H9 (cell line): ENCODE data around the gene FGF11. TPM values are rescaled to one million over a fixed set of nuclear protein-coding genes. Genes with fewer than 3 reads are reported as not detected.

Source experiments
- DNase-seq: peaks from one replicate; pipeline ENCODE4 v3.0.0-alpha.2; 2017
- H2AFZ ChIP-seq: one replicate; pipeline ENCODE4 v1.6.1; 2013; ENCODE audit warnings: mild to moderate bottlenecking, low read length, control low read depth, moderate library complexity
- H2AK5ac ChIP-seq: 2 replicates; pipeline ENCODE4 v1.6.1; 2013; ENCODE audit warnings: low read length, control low read depth, mixed read lengths; ENCODE audit not compliant: insufficient read length
- H2BK120ac ChIP-seq: one replicate; pipeline ENCODE4 v1.6.1; 2013; ENCODE audit warnings: low read depth, mild to moderate bottlenecking, low read length, control low read depth, inconsistent platforms; ENCODE audit not compliant: poor library complexity, severe bottlenecking
- H2BK12ac ChIP-seq: 2 replicates; pipeline ENCODE4 v1.6.1; 2013; ENCODE audit warnings: low read length, control low read depth, mixed read lengths, low read depth; ENCODE audit not compliant: insufficient read length
- H2BK15ac ChIP-seq: 2 replicates; pipeline ENCODE4 v1.6.1; 2013; ENCODE audit warnings: low read depth, low read length, control low read depth
- H2BK20ac ChIP-seq: one replicate; pipeline ENCODE4 v1.6.1; 2013; ENCODE audit warnings: low read depth, mild to moderate bottlenecking, low read length, control low read depth, inconsistent platforms; ENCODE audit not compliant: poor library complexity, severe bottlenecking
- H2BK5ac ChIP-seq: 2 replicates; pipeline ENCODE4 v1.6.1; 2013; ENCODE audit warnings: low read length, control low read depth, mixed read lengths; ENCODE audit not compliant: insufficient read length
- H3K14ac ChIP-seq: 2 replicates; pipeline ENCODE4 v1.6.1; 2013; ENCODE audit warnings: low read length, control low read depth; ENCODE audit not compliant: insufficient read depth
- H3K18ac ChIP-seq: 2 replicates; pipeline ENCODE4 v1.6.1; 2013; ENCODE audit warnings: low read depth, mild to moderate bottlenecking, mixed read lengths, low read length, control low read depth; ENCODE audit not compliant: insufficient read length
- H3K23ac ChIP-seq: 2 replicates; pipeline ENCODE4 v1.6.1; 2013; ENCODE audit warnings: low read length, control low read depth, mixed read lengths, low read depth; ENCODE audit not compliant: insufficient read length
- H3K23me2 ChIP-seq: 2 replicates; pipeline ENCODE4 v1.6.1; 2013; ENCODE audit warnings: low read depth, mild to moderate bottlenecking, mixed read lengths, low read length, control low read depth; ENCODE audit not compliant: insufficient read length, poor library complexity, severe bottlenecking
- H3K27ac ChIP-seq: 2 replicates; pipeline ENCODE4 v1.5.1; 2013; ENCODE audit warnings: low read length, control low read depth, mixed read lengths, low read depth; ENCODE audit not compliant: insufficient read length
- H3K27me3 ChIP-seq: 2 replicates; pipeline ENCODE4 v1.6.1; 2013; ENCODE audit warnings: low read length, control low read depth, inconsistent platforms; ENCODE audit not compliant: insufficient read depth
- H3K4ac ChIP-seq: 2 replicates; pipeline ENCODE4 v1.6.1; 2013; ENCODE audit warnings: low read depth, mild to moderate bottlenecking, control low read depth, inconsistent platforms, low read length, moderate library complexity
- H3K4me1 ChIP-seq: 2 replicates; pipeline ENCODE4 v1.6.1; 2013; ENCODE audit warnings: low read length, control low read depth, inconsistent platforms; ENCODE audit not compliant: insufficient read depth
- H3K4me2 ChIP-seq: 2 replicates; pipeline ENCODE4 v1.6.1; 2013; ENCODE audit warnings: low read length, control low read depth, mixed read lengths; ENCODE audit not compliant: insufficient read length, insufficient read depth
- H3K56ac ChIP-seq: 2 replicates; pipeline ENCODE4 v1.6.1; 2013; ENCODE audit warnings: low read depth, mild to moderate bottlenecking, mixed read lengths, low read length, control low read depth; ENCODE audit not compliant: insufficient read length
- H3K79me1 ChIP-seq: 2 replicates; pipeline ENCODE4 v1.6.1; 2013; ENCODE audit warnings: low read depth, mild to moderate bottlenecking, moderate library complexity, low read length, control low read depth, inconsistent platforms; ENCODE audit not compliant: insufficient read depth, poor library complexity, severe bottlenecking
- H3K79me2 ChIP-seq: 2 replicates; pipeline ENCODE4 v1.6.1; 2013; ENCODE audit warnings: low read length, control low read depth, inconsistent platforms; ENCODE audit not compliant: insufficient read depth
- H3K9ac ChIP-seq: 2 replicates; pipeline ENCODE4 v1.6.1; 2013; ENCODE audit warnings: low read length, control low read depth, mixed read lengths; ENCODE audit not compliant: insufficient read length; ENCODE audit errors: extremely low read depth
- H3K9me3 ChIP-seq: one replicate; pipeline ENCODE4 v1.6.1; 2013; ENCODE audit warnings: low read depth, low read length, inconsistent platforms; ENCODE audit not compliant: control insufficient read depth
- H3T11ph ChIP-seq: one replicate; pipeline ENCODE4 v1.6.1; 2013; ENCODE audit warnings: mild to moderate bottlenecking, low read length, control low read depth, inconsistent platforms
- H4K20me1 ChIP-seq: one replicate; pipeline ENCODE4 v1.6.1; 2013; ENCODE audit not compliant: control insufficient read depth, insufficient read length, insufficient read depth
- H4K5ac ChIP-seq: 2 replicates; pipeline ENCODE4 v1.6.1; 2013; ENCODE audit warnings: low read depth, mild to moderate bottlenecking, mixed read lengths, low read length, control low read depth; ENCODE audit not compliant: insufficient read length
- H4K8ac ChIP-seq: replicated peaks from 2 replicates; pipeline ENCODE4 v1.6.1; 2013; ENCODE audit warnings: low read length, control low read depth, mixed read lengths, low read depth; ENCODE audit not compliant: insufficient read length
- H4K91ac ChIP-seq: 2 replicates; pipeline ENCODE4 v1.6.1; 2013; ENCODE audit warnings: low read depth, mild to moderate bottlenecking, moderate library complexity, mixed read lengths, low read length, control low read depth; ENCODE audit not compliant: insufficient read length
- H3K27ac Mint-ChIP-seq, 3 experiments: 2 replicates in 2 of 3; 3 replicates in 1 of 3; pipeline ENCODE4 v1.8.0; 2020 to 2021; ENCODE audit warnings: mixed read lengths in 3 of 3, mild to moderate bottlenecking in 1 of 3, moderate library complexity in 1 of 3
- H3K27me3 Mint-ChIP-seq: 2 replicates; pipeline ENCODE4 v1.8.0; 2021; ENCODE audit warnings: low read depth, mild to moderate bottlenecking, moderate library complexity, mixed read lengths
- H3K36me3 Mint-ChIP-seq, 3 experiments: 2 replicates in 2 of 3; 3 replicates in 1 of 3; pipeline ENCODE4 v1.8.0; 2020 to 2021; ENCODE audit warnings: low read depth in 3 of 3, mixed read lengths in 3 of 3; ENCODE audit not compliant: insufficient read depth in 1 of 3
- H3K4me1 Mint-ChIP-seq, 2 experiments: 2 replicates each; pipeline ENCODE4 v1.8.0; 2020; ENCODE audit warnings: mixed read lengths in 2 of 2
- H3K4me3 Mint-ChIP-seq, 2 experiments: 2 replicates in 1 of 2; 3 replicates in 1 of 2; pipeline ENCODE4 v1.8.0; 2020 to 2021; ENCODE audit warnings: mild to moderate bottlenecking in 2 of 2, mixed read lengths in 2 of 2, moderate library complexity in 1 of 2
- H3K9me3 Mint-ChIP-seq, 2 experiments: 2 replicates in 1 of 2; 3 replicates in 1 of 2; pipeline ENCODE4 v1.8.0; 2020; ENCODE audit warnings: mild to moderate bottlenecking in 2 of 2, mixed read lengths in 2 of 2, moderate library complexity in 1 of 2
- CTCF ChIP-seq: fragments of 200-600 bp; sonication (generic); conservative IDR thresholded peaks from 3 replicates; pipeline ENCODE4 v1.8.0; 2021; ENCODE audit warnings: antibody characterized with exemption, mild to moderate bottlenecking
- WGBS: extraction: QIAGEN DNeasy Blood & Tissue Kit; methylation state at CpG from one replicate; pipeline ENCODE4 v1.1.7; 2013; ENCODE audit warnings: missing lambda C conversion rate, low lambda C conversion rate, mixed read lengths; ENCODE audit not compliant: insufficient read length; ENCODE audit errors: extremely low coverage; 5-methylcytosine and 5-hydroxymethylcytosine counted together
- total RNA-seq: library from RNA; stranded (reverse); gene quantifications from 2 replicates; pipeline ENCODE4 v1.2.1, GENCODE V29; 2021

FGF11 gene
- total RNA-seq, 1 experiment from 2014 or later: 15.2 TPM

- DNase-seq: no peak
- Histone ChIP-seq H4K8ac (no peak within 1 kb of the TSS), H3K4me1 (peaks cover 8% of the 10 kb centered on the region; the same call in 1 of the 2 replicates), H3K18ac (peak within 1 kb of the TSS; percentile 80), H2BK5ac (no peak within 1 kb of the TSS), H3K4me2 (peak within 1 kb of the TSS; percentile 89), H3K9me3 (no peaks in the 10 kb centered on the region), H2AK5ac (no peak within 1 kb of the TSS), H3K23ac (no peak within 1 kb of the TSS), H3T11ph (no peak within 1 kb of the TSS), H2AFZ (no peak within 1 kb of the TSS), H2BK15ac (no peak within 1 kb of the TSS), H4K5ac (peak within 1 kb of the TSS; percentile 47), H3K79me1 (peaks cover 3% of the 10 kb centered on the region), H3K23me2 (peaks cover 10% of the 10 kb centered on the region), H3K27ac (no peak within 1 kb of the TSS), H3K79me2 (peaks cover 5% of the 10 kb centered on the region; the same call in 1 of the 2 replicates), H2BK12ac (peak within 1 kb of the TSS; percentile 46), H3K4ac (no peak within 1 kb of the TSS), H2BK20ac (no peak within 1 kb of the TSS), H3K56ac (no peak within 1 kb of the TSS), H4K20me1 (peaks cover 6% of the 10 kb centered on the region), H3K14ac (peak within 1 kb of the TSS; percentile 77), H3K9ac (peak within 1 kb of the TSS; percentile 62), H3K27me3 (no peaks in the 10 kb centered on the region), H2BK120ac (no peak within 1 kb of the TSS), H4K91ac (no peak within 1 kb of the TSS)
- H3K4me3 Mint-ChIP-seq: peak within 1 kb of the TSS; percentile 85 to 97
- H3K27ac Mint-ChIP-seq: peak within 1 kb of the TSS; percentile 77 to 97 (median 96)
- no peak for TF ChIP-seq CTCF
- H3K4me1 Mint-ChIP-seq: peaks cover 51 to 55% of the 10 kb centered on the region in 2 experiments
- no CpG with 5 or more reads among the region's 92 CpGs for WGBS
- no peaks in the 10 kb centered on the region; a peak in 1 of 5 replicates for H3K9me3 Mint-ChIP-seq
- H3K36me3 Mint-ChIP-seq: peaks cover 0 to 4% (median 0%) of the 10 kb centered on the region in 3 experiments; a peak in 1 of 7 replicates
- no peaks in the 10 kb centered on the region; the same call in 1 of the 2 replicates for H3K27me3 Mint-ChIP-seq
Measured at GRCh38 chr17:7479213-7480088, 40.1 kb downstream of the FGF11 start, which contains the start of gene ZBTB4. Gene ZBTB4, minus strand, starts transcription at chr17:7479631. Its CDS starts 12,830 bp downstream, at chr17:7466801.
